Transverse colon (tissue), 4 donors: ENCODE data around the gene SDK1. TPM values are rescaled to one million over a fixed set of nuclear protein-coding genes. Genes with fewer than 3 reads are reported as not detected.

Experiments used
- DNase-seq: peaks from one replicate; pipeline ENCODE4 v3.0.0-alpha.2; 2019
- H3K27ac ChIP-seq, 4 donors: fragments of 200-600 bp; sonication (generic); 2 replicates each; pipeline ENCODE4 v1.5.1; 2016 to 2018; ENCODE audit warnings: inconsistent platforms in 4 of 4
- H3K27me3 ChIP-seq: fragments of 200-600 bp; sonication (generic); 2 replicates; pipeline ENCODE4 v1.5.1; 2017; ENCODE audit warnings: inconsistent platforms
- H3K36me3 ChIP-seq, 4 donors: fragments of 200-600 bp; sonication (generic); 2 replicates each; pipeline ENCODE4 v1.5.1; 2017 to 2019; ENCODE audit warnings: inconsistent platforms in 4 of 4
- H3K4me1 ChIP-seq, 4 donors: fragments of 200-600 bp; sonication (generic); 2 replicates each; pipeline ENCODE4 v1.5.1; 2017 to 2020; ENCODE audit warnings: inconsistent platforms in 4 of 4
- H3K4me3 ChIP-seq, 4 donors: fragments of 200-600 bp; sonication (generic); 1 replicate in 1 of 4; 2 replicates in 3 of 4; pipeline versions ENCODE4 v1.5.1 to v1.6.1; 2017 to 2019; ENCODE audit warnings: inconsistent platforms in 4 of 4
- H3K9me3 ChIP-seq, 2 donors: fragments of 200-600 bp; sonication (generic); 2 replicates each; pipeline ENCODE4 v1.5.1; 2017 to 2019; ENCODE audit warnings: inconsistent platforms in 2 of 2
- CTCF ChIP-seq, 5 experiments: fragments of 200-600 bp in 3 of 5; fragments of 450-650 bp in 2 of 5; sonication (generic) in 3 of 5; IDR thresholded peaks; 1 replicate in 2 of 5; 2 replicates in 3 of 5; pipeline ENCODE4 v1.5.1; 2016 to 2017; ENCODE audit warnings: antibody characterized with exemption in 5 of 5, inconsistent platforms in 3 of 5, mild to moderate bottlenecking in 2 of 5, moderate library complexity in 1 of 5
- EP300 ChIP-seq: sonication (generic); formaldehyde crosslinking; IDR thresholded peaks from one replicate; pipeline ENCODE4 v1.6.1; 2017; ENCODE audit warnings: antibody characterized with exemption, low read depth
- POLR2A ChIP-seq: fragments of 450-650 bp; IDR thresholded peaks from one replicate; pipeline ENCODE4 v1.6.1; 2016; ENCODE audit warnings: antibody characterized with exemption, mild to moderate bottlenecking, moderate library complexity
- POLR2AphosphoS5 ChIP-seq, 3 donors: sonication (generic); formaldehyde crosslinking; IDR thresholded peaks; one replicate each; pipeline ENCODE4 v1.6.1; 2016; ENCODE audit warnings: antibody characterized with exemption in 3 of 3
- WGBS, 2 donors: methylation state at CpG; one replicate each; pipeline ENCODE4 v1.1.5; 2018; ENCODE audit warnings: low coverage in 1 of 2; 5-methylcytosine and 5-hydroxymethylcytosine counted together
- in situ Hi-C, 4 donors: fragments of 200-750 bp; cut with MboI; loops; one replicate each; pipeline versions ENCODE4 v1.15.0 to v1.15.1; 2017; ENCODE audit warnings: low sequenced_read_pairs in 3 of 4, low pct_ligation_motif_present in 1 of 4, low pct_unique_long_range_greater_than_20kb in 1 of 4
- intact Hi-C: fragments of 100-400 bp; cut with DNase I; formaldehyde crosslinking; loops from one replicate; pipeline ENCODE4 v1.15.1; 2023; ENCODE audit warnings: low total_unique reads
- total RNA-seq, 4 donors: library from RNA; depleted of rRNA; stranded (reverse); fragments of >200 nt; gene quantifications; one replicate each; pipeline ENCODE4 v1.1.0, GENCODE V29; 2016

Gene SDK1
- total RNA-seq, 4 donors from 2014 or later = 4.0 to 8.6 (median 5.4) TPM

GRCh38 chr7:3504384-3504783 lies 203.3 kb downstream of the SDK1 start:
- H3K4me1 ChIP-seq = no peaks in the 10 kb centered on the region
- no peaks in the 10 kb centered on the region for H3K27me3 ChIP-seq
- no peak overlapping the region for H3K4me3 ChIP-seq
- intact Hi-C loops (no loop called here), in situ Hi-C loops (no loop called here)
- no peak for DNase-seq
- no peak overlapping the region for H3K27ac ChIP-seq
- TF ChIP-seq CTCF (IDR thresholded peaks at IDR 0.05) (no peak), EP300 (no peak), POLR2AphosphoS5 (IDR thresholded peaks at IDR 0.05) (no peak), POLR2A (no peak)
- H3K36me3 ChIP-seq = no peaks in the 10 kb centered on the region
- WGBS, 2 donors = 95 to 100% methylated on average over 1 of the region's 1 CpG
- peaks cover 8 to 21% of the 10 kb centered on the region in 2 donors for H3K9me3 ChIP-seq

DNA sequence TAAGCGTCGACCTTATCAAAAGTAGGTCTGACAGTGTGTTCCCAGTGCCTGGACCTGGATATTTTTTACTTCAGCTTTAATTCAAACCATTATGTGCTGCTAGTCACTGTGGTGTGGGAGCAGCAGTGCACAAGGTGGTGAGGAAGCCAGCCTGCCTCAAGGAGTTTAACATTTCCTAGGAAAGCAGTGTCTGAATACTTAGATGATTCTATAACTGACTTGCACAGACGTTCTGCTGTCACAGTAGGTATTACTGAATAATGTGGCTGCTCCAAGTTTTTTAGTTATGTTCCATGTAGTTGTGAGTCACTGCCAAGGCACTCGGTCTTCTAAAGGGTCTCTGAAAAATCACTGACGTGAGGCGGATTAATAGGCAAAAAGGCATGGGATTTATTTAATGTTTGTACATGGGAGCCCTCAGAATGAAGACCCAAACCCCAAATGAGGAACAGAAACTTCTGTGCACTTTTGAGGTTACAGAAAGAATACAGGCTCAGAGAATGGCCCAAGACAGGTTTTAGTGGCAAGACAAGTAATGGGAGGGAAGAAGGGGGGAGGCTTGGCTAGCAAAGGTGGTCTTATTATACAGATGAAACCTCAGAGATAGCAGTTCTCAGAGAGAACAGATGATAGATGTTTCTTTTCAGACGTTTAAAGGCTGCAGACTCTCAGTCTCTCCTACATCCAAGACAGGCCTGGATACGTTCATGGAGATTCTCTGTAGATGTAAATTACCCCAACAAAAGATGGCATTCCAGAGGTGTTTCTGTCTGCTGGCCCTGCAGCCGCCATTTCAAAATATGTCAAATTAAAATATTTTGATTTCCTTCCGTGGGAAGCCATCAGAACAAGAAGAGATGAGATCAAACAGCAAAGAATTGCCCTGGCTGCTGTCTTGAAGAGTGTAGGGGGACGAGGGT lies 209.3 kb downstream of the SDK1 start:
- Histone ChIP-seq H3K27ac (no peak overlapping the region), H3K27me3 (no peaks in the 10 kb centered on the region), H3K4me1 (no peaks in the 10 kb centered on the region), H3K36me3 (no peaks in the 10 kb centered on the region), H3K4me3 (no peak overlapping the region), H3K9me3 (peaks cover 0 to 12% of the 10 kb centered on the region in 2 donors)
- intact Hi-C loops (no loop called here), in situ Hi-C loops (no loop called here)
- DNase-seq = no peak
- WGBS, 2 donors = 74 to 78% methylated on average over 8 to 11 of the region's 11 CpGs
- TF ChIP-seq EP300 = no peak

DNA sequence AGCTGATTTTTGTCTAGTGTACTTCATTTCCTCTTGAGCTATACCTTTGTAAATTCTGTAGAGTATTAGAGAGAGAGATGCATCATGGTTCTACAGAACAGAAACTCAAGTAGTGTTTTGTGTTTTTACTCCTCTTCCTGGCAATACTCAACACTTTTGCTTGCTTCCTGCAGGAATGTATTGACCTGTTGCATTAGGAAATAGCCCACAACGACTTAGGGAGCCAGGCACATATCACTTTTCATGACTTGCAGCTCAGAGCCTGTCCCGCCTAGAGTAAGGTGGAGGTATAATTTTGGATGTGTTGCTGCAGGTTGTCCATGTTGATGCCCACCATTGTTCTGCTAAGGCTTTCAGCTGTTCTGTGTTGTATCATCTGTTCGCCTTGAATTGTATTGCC lies 216.3 kb downstream of the SDK1 start:
- WGBS, 2 donors = 79 to 80% methylated on average over 3 of the region's 3 CpGs
- Histone ChIP-seq H3K4me1 (peaks cover 0 to 13% (median 1%) of the 10 kb centered on the region in 4 donors), H3K27me3 (no peaks in the 10 kb centered on the region), H3K36me3 (no peaks in the 10 kb centered on the region), H3K4me3 (no peak overlapping the region), H3K27ac (no peak overlapping the region), H3K9me3 (no peaks in the 10 kb centered on the region)
- DNase-seq = no peak
- no peak for TF ChIP-seq CTCF (IDR thresholded peaks at IDR 0.05)
- no peak for TF ChIP-seq POLR2AphosphoS5 (IDR thresholded peaks at IDR 0.05)
- TF ChIP-seq EP300 = no peak
- TF ChIP-seq POLR2A = no peak
- in situ Hi-C loops (no loop called here), intact Hi-C loops (no loop called here)

GRCh38 chr7:3518546-3518945 lies 217.5 kb downstream of the SDK1 start:
- in situ Hi-C loops = no loop called here
- H3K36me3 ChIP-seq = no peaks in the 10 kb centered on the region

More at GRCh38 chr7:3518546-3518945, 217.5 kb downstream of the SDK1 start:
- Histone ChIP-seq H3K27me3 (no peaks in the 10 kb centered on the region), H3K9me3 (no peaks in the 10 kb centered on the region), H3K4me3 (no peak overlapping the region), H3K4me1 (peaks cover 0 to 13% (median 1%) of the 10 kb centered on the region in 4 donors), H3K27ac (no peak overlapping the region)
- no peak for DNase-seq
- TF ChIP-seq EP300 (no peak), CTCF (IDR thresholded peaks at IDR 0.05) (no peak), POLR2A (no peak), POLR2AphosphoS5 (IDR thresholded peaks at IDR 0.05) (no peak)
- WGBS, 2 donors = 65 to 83% methylated on average over 1 of the region's 1 CpG
- intact Hi-C loops = no loop called here
